GM21528 (cell line): Measurements from ENCODE around the gene TPO.
A peak's percentile ranks its signal among the peaks of the same experiment; 100 is the strongest.
"Not testable (repeated sequence)": the region's sequence is repeated elsewhere in the genome, so short reads cannot be mapped to it uniquely, and the experiment has no call there.

Experiments
- ATAC-seq: cut with Tn5 transposase; IDR thresholded peaks from one replicate; pipeline ENCODE4 v1.9.1; 2021; ENCODE audit warnings: mild to moderate bottlenecking, moderate library complexity; ENCODE audit not compliant: unreplicated experiment, low FRiP score

The TPO gene

DNA sequence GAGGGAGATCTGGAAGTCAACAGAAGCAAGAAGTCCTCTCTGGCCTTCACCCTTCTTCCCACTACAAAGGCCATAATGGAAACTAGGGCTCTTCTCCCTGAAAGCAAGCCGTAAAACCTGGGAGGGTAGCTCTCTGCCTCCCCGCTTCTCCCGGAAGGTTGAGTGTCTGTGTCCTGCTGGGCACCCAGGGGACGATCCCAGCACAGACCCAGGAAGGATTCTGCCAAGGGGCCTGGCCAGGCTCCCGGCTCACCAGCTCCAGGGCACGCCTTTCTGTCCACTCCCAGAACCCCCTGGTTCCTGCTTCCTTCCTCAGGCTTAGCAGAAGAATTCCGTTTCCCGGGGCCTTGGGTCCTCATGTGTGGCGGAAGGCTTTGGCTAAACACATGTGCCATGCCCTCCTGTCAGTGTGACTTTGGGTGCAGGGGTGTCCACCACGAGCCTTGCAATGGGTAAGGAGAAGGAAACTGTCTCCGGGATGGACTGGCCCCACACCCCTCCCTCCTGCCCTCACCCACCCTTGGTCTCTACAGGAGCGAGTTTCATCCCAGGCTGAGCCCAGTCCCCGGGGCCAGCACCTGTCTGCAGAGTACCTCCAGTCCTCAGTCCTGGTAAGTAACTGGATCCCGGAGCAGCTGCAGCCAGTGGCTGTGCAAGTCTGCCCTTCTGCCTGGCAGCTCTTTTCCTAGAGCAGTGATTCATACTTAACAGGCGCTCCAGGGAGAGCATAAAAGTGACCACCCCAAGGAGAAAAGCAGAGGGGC lies 135.8 kb downstream of the TPO start:
- ATAC-seq = no peak

DNA sequence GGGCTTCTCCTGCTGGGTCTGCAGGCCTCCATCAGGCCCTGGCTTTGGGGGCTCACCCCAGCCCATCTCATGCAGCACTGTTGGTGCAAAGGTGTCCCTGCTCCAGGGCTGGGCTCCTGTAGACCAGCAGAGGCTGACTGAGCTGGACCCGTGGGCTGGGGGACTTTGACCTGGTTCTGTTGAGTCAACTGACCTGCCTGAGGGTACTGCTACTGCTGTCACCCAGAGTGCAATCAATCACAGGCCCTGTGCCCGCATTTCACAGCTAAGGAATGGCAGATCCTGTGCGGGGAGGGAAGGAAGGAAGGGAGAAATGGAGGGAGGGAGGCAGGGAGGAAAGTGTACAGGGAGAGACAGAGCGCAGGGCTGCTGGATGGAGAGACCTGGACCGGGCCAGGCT lies 136.8 kb downstream of the TPO start:
- ATAC-seq = no peak

- ATAC-seq = peak; percentile 82
Observed at GRCh38 chr2:1550658-1551316, 137.5 kb downstream of the TPO start.

- ATAC-seq = no peak
Observed at GRCh38 chr2:1551905-1552304, 138.6 kb downstream of the TPO start.

DNA sequence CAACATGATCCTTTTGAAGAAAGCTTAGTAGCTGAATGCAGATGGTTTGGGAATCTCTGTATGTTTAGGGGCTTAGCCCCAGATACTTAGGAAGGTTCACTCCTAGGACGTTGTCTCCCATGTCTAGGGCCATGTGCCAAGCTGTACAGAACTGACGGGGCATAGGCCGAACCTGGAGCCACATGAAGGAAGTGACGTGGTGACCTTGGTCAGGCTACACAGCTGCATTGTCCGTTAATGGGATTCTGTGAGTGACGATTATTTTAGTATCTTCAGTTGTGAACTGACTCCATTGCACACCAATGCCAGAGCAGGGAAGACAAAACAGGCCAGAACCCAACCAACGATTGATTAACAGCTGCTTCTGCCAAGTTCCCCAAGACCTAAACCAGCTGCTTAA lies 139.3 kb downstream of the TPO start:
- ATAC-seq = no peak

- ATAC-seq = no peak
Observed at GRCh38 chr2:1553671-1554295, 140.5 kb downstream of the TPO start.

DNA sequence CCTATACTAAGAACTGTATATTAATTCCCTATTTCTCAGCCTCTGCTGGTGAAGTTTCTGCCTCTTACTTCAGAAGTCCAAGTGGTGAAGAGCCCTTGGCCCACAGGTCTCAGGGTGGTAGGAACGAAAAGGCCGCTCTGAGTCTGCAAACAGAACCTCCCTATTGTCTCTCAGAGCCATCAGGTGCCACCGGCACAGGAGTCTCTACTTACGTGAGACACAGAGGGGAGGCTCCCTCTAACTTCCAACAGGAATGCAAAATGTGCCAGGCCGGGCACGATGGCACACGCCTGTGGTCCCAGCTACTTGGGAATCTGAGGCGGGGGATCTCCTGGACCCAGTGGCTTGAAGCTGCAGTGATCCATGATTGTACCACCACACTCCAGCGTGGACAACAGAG lies 143.0 kb downstream of the TPO start:
- ATAC-seq = no peak

DNA sequence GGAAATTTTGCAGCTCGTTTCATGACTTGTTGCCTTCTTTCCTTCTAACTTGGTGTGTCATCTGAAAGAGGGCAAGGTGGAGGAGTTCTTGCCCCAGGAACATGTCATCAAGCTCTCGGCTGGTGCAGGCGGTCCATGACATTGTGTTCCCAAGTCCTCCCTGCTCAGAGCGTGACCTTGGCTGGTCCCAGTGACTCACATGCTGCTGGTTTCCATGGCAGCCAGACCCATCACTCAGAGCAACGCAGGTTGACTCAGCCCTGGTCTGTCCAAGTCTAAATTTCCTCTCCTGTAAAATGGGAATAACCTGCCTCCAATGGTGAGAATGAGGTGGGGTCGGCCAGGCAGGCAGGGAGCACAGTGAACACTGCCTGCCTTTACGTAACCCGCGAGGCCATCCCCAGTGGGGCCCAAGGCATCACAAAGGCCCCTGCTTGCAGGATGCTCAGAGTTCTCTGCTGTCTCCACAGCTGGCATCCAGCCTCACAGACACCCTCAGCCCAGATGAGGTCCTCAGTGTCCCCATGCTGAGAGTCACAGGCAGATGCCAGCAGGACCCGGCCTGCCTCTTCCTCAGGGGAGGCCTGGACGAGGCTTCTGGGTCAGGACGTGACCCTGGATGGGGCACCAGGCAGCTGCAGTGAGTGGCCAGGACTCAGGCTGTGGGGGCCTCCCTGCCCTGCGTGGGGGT lies 143.7 kb downstream of the TPO start:
- ATAC-seq = no peak

- no peak for ATAC-seq
Observed at GRCh38 chr2:1557467-1557820, 144.2 kb downstream of the TPO start.

DNA sequence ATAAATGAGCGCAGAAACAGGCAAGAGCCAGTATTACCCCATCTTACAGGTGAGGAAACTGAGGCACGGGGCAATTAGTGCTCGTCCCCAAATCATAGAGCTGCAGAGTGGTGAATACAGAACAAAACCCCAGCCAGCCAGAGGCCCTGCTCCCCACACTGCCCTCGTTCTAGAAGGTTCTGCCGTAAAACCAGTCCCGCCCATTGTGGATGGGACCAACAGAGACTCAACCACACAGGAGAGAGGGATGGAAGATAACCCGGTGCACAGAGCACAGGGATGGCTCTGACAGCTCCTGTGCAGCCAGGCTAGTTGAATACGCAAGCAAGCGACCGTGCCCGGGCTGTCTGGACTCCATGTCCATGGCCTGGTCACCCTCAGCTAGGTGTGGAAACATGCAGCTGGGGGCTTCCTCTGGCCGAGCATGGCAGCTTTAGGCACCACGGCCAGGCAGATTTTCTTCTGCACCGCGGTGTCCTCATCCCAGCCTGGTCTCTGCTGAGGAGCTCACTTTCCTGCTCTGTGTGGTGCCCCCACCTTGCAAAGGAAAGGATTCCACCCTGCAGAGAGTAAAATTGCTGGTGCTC lies 146.4 kb downstream of the TPO start:
- ATAC-seq = no peak

- no peak for ATAC-seq
Observed at GRCh38 chr2:1561259-1561658, 148.0 kb downstream of the TPO start.

DNA sequence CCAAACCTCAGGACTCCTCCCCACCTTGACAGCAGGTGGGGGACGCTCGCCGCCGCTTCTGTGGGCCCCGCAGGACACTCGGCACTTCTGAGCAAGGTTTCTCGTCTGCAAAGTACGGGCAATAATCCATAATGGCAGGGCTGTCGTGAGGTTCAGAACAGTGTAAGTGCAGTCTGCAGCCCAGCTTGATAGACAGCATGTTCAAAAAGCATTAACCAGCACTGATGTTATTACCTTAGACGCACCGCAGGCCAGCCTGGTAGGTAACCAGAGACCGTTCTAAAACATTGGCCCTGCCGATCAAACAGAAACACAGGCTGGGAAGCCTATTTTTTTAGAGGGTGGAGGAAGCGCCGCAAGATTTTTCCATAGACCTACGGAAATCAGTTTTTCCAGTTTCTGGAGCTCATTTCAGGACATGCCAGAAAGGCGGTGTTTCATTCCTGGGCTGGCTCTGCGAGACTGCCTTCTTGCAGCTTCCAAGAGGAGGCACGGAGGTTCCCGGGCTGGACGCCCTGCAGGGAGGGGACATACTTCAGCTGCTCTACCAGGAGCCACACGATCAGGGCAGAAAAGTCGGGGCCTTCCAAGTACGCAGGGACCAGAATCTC lies 148.7 kb downstream of the TPO start:
- ATAC-seq = no peak

- no peak for ATAC-seq
Observed at GRCh38 chr2:1563084-1563857, 150.0 kb downstream of the TPO start.

DNA sequence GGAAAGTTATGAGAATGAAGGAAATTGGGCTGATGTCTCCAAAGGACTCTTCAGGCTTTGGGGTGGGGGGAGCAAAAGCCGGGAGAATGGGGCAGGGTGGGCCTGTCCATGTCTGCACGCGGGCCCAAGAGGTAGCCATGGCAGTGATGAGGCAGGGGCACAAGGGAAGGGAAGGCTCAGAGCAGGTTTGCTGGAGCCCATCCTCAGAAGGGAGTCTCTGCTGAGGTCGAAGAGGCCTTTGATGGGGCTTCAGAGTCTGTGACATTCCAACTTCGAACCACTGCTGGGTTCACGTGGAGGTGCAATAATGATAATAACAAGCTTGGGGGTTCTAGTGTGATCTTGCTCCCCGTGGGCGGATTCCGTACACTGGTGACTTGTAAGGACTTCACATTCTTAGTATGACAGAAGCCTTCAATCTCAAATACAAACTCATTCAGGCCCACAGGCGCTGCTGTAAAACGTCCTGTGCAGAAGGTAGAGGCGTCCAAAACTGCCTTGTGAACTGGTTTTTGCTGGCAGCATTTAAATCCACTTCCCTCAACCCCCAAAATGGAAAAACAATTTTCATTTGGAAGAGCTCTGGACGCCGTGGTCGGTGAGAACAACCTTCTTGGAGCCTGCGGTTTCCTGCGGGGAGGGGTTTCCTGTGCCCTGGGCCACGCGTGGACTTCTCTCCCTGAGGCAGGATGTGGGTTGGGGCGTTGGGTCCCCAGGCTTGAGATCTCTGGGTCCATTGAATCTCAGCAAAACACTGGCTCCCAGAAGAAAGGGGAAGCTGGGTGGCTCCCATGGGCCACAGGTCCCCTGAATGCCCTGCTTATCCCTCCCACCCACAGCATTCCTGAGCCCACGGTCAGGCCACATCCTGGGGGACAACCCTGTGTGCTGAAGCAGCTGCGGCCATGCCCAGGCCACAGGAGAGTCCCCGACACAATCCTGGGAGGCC lies 151.0 kb downstream of the TPO start:
- ATAC-seq = no peak

DNA sequence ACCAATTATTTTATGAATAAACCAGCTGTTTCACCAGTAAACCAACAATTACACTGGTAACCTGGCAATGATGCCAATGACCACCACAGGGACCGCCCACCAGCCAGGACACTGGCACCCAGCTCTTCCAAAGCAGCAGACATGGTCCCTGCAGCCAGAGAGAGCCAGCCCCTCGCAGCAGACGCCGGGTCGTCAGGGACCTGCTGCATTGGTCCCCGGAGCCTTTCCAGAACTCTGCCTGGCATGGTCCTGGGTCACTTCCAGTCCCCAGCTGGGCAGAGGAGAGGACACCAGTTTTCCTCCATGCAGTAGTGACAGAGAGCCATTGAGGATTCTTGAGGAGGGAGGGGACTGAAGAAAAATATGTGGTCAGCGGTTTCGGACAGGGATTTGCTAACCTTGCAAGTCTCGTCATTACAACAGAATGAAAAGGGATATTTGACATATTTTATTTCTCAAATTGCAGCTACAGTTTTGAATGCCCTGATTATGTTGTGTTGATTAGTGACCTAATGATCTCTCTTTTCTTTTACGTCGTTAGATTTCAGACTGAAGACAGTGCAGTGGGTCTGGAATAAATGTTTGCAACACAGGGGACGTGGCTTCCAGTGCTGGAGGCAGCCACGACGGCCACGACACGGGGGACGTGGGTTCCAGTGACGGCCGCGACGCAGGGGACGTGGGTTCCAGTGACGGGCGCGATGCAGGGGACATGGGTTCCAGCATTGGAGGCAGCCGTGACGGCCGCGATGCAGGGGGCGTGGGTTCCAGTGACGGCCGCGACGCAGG lies 154.5 kb downstream of the TPO start:
- no peak for ATAC-seq

- not testable (repeated sequence) for ATAC-seq
Observed at GRCh38 chr2:1568345-1568668, 155.0 kb downstream of the TPO start.

GRCh38 chr2:1569879-1570450 lies 156.7 kb downstream of the TPO start:
- ATAC-seq = no peak
